Osteoblast (primary cell): ENCODE data around the gene CPA5. TPM values are rescaled to one million over a fixed set of nuclear protein-coding genes. Genes with fewer than 3 reads are reported as not detected.
A peak's percentile ranks its signal among the peaks of the same experiment; 100 is the strongest.

Source experiments
- DNase-seq: peaks from one replicate; pipeline ENCODE4 v3.0.0; 2011; ENCODE audit warnings: low spot score, mixed read lengths; ENCODE audit not compliant: insufficient read length; ENCODE audit errors: missing footprints
- H2AFZ ChIP-seq: 2 replicates; pipeline ENCODE4 v1.6.0; 2011; ENCODE audit warnings: mild to moderate bottlenecking, low read length
- H3K27ac ChIP-seq: 2 replicates; pipeline ENCODE4 v1.5.1; 2011; ENCODE audit warnings: mild to moderate bottlenecking, low read depth, low read length, moderate library complexity
- H3K27me3 ChIP-seq: 2 replicates; pipeline ENCODE4 v1.6.0; 2012; ENCODE audit warnings: mild to moderate bottlenecking, control low read depth, inconsistent platforms, low read length, moderate library complexity; ENCODE audit not compliant: insufficient read depth
- H3K36me3 ChIP-seq: 2 replicates; pipeline ENCODE4 v1.5.1; 2011; ENCODE audit warnings: mild to moderate bottlenecking, low read length, control low read depth, moderate library complexity; ENCODE audit not compliant: insufficient read depth
- H3K4me1 ChIP-seq: 2 replicates; pipeline ENCODE4 v1.5.1; 2011; ENCODE audit warnings: mild to moderate bottlenecking, low read length, control low read depth, moderate library complexity; ENCODE audit not compliant: insufficient read depth
- H3K4me2 ChIP-seq: 2 replicates; pipeline ENCODE4 v1.6.0; 2011; ENCODE audit warnings: mild to moderate bottlenecking, low read length; ENCODE audit not compliant: insufficient read depth
- H3K4me3 ChIP-seq: fragments of 200-600 bp; sonication (generic); 3 replicates; pipeline ENCODE4 v1.5.1; 2012; ENCODE audit warnings: mild to moderate bottlenecking, low read length, inconsistent platforms; ENCODE audit not compliant: insufficient read depth
- H3K79me2 ChIP-seq: 2 replicates; pipeline ENCODE4 v1.6.0; 2012; ENCODE audit warnings: mild to moderate bottlenecking, low read length, control low read depth, inconsistent platforms; ENCODE audit not compliant: insufficient read depth
- H3K9me3 ChIP-seq: 2 replicates; pipeline ENCODE4 v1.5.1; 2011; ENCODE audit warnings: low read depth, low read length, control low read depth
- H4K20me1 ChIP-seq: 2 replicates; pipeline ENCODE4 v1.6.0; 2012; ENCODE audit warnings: mild to moderate bottlenecking, low read length, control low read depth; ENCODE audit not compliant: insufficient read depth
- total RNA-seq: library from RNA; depleted of rRNA; stranded (reverse); fragments of >200 nt; gene quantifications from 2 replicates; pipeline ENCODE4 v1.2.3, GENCODE V29; 2012
- TF ChIP-seq, protein P1 (sequence below): IDR thresholded peaks from 2 replicates; pipeline ENCODE4 v1.5.1; 2011; ENCODE audit warnings: mild to moderate bottlenecking, low read depth, low read length, moderate library complexity; ENCODE audit errors: extremely low read depth

The CPA5 gene
- total RNA-seq, 1 donor, result not detected

DNA sequence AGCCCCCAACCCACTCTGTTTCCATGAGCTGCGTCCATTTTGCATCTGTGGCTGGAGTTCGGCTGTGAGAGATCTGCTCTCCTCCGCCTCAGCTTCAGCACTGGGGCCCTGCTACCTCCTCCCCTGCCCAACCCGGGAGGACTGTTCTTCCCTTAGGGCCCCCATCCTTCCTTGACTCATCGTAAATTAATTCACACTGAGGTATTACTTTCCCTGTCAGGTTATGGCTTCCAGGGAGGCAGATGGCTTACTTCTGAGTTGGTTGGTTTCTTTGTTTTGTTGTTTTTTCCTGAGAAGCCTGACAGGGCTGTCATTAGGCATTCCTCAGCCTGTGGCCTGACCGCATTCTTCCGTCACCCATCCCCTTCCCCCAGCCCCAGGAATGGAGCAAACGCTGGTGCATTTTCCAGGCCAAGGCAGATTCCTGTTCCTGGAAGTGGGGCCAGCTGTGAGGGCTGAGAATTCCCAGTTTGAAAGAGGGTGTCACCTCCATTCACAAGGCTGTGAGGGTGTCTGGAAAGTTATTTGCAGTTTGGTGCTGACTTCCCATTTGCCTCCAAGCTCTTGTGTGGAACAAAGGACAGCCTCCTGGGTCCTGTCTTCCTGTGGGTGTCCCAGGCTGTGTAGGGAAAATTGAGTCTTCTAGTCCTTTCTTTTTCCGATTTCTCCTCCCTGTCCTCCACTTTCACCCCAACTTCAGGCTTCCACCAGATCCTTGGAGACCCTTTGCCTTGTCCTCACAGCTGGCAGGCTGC is 11.7 kb downstream of the CPA5 start:
- H3K4me2 ChIP-seq, result peak overlapping the region; percentile 64
- H2AFZ ChIP-seq, result peak overlapping the region; percentile 64
- peak; percentile 94 for DNase-seq
- H3K4me1 ChIP-seq, result peaks cover 33% of the 10 kb centered on the region
- H4K20me1 ChIP-seq, result no peaks in the 10 kb centered on the region
- H3K27ac ChIP-seq, result peak overlapping the region; percentile 98
- H3K27me3 ChIP-seq, result no peaks in the 10 kb centered on the region
- H3K36me3 ChIP-seq, result no peaks in the 10 kb centered on the region
- no peaks in the 10 kb centered on the region for H3K79me2 ChIP-seq
- TF ChIP-seq, protein P1, sequence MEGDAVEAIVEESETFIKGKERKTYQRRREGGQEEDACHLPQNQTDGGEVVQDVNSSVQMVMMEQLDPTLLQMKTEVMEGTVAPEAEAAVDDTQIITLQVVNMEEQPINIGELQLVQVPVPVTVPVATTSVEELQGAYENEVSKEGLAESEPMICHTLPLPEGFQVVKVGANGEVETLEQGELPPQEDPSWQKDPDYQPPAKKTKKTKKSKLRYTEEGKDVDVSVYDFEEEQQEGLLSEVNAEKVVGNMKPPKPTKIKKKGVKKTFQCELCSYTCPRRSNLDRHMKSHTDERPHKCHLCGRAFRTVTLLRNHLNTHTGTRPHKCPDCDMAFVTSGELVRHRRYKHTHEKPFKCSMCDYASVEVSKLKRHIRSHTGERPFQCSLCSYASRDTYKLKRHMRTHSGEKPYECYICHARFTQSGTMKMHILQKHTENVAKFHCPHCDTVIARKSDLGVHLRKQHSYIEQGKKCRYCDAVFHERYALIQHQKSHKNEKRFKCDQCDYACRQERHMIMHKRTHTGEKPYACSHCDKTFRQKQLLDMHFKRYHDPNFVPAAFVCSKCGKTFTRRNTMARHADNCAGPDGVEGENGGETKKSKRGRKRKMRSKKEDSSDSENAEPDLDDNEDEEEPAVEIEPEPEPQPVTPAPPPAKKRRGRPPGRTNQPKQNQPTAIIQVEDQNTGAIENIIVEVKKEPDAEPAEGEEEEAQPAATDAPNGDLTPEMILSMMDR, result no peak
- peak overlapping the region; percentile 36 for H3K4me3 ChIP-seq
- H3K9me3 ChIP-seq, result peaks cover 6% of the 10 kb centered on the region

DNA sequence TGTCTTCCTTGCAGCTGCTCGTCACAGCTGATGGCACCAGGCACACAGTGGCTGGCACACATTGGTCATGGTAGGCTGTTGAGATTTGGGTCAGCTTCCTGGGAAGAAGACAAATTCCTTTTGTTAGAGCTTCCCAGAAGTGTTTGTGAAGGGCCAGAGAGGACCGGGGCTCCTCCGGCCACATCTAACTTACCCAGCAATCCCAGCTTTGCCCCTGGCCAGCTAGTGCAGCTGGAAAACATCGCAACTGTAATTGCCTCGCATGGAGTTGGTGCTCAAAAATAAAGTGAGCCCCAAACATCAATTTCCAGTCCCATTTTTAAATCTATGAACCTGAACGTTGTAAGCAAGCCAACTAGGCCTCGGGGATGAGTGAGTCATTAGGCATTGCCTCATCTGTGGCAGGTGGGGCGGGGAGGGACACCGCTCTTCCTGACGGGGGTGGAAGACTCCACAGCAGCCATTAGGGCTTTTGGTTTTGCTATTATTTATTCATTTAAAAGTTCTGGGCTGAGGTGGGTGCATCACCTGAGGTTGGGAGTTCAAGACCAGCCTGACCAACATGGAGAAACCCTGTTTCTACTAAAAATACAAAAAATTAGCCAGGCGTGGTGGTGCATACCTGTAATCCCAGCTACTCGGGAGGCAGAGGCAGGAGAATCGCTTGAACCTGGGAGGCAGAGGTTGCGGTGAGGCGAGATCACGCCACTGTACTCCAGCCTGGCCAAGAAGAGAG is 12.4 kb downstream of the CPA5 start:
- H3K4me1 ChIP-seq, result peaks cover 33% of the 10 kb centered on the region
- H3K27me3 ChIP-seq, result no peaks in the 10 kb centered on the region
- H3K9me3 ChIP-seq, result peaks cover 6% of the 10 kb centered on the region
- no peaks in the 10 kb centered on the region for H3K36me3 ChIP-seq
- H3K27ac ChIP-seq, result peak overlapping the region; percentile 98
- H3K4me3 ChIP-seq, result peak overlapping the region; percentile 36
- DNase-seq, result peak; percentile 62
- TF ChIP-seq, protein P1, result no peak
- peak overlapping the region; percentile 36 for H2AFZ ChIP-seq
- no peaks in the 10 kb centered on the region for H4K20me1 ChIP-seq
- H3K79me2 ChIP-seq, result no peaks in the 10 kb centered on the region
- peak overlapping the region; percentile 64 for H3K4me2 ChIP-seq

DNA sequence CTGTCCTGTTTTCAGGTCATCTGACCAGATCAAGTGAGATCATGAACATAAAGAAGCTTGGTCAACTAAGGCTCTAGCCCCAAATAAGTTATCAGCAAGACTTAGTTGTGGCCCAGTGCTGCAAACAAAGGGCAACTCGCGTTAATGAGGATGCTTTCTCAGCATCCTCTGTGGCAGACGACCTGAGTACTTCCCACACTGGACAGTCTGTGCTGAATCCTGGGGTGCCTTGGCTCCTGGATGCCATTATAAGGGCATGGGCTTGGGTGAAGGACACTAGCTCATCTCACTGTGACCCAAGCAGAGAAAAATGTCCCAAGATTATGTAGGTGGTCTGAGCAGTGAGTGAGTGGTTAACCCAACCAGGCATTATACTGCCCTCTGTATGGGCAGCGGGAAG is 13.9 kb downstream of the CPA5 start:
- no peaks in the 10 kb centered on the region for H3K27me3 ChIP-seq
- H3K4me3 ChIP-seq, result no peak overlapping the region
- H3K79me2 ChIP-seq, result no peaks in the 10 kb centered on the region
- H3K36me3 ChIP-seq, result no peaks in the 10 kb centered on the region
- peaks cover 27% of the 10 kb centered on the region for H3K4me1 ChIP-seq
- H2AFZ ChIP-seq, result no peak overlapping the region
- H3K4me2 ChIP-seq, result no peak overlapping the region
- peaks cover 6% of the 10 kb centered on the region for H3K9me3 ChIP-seq
- TF ChIP-seq, protein P1, result no peak
- DNase-seq, result no peak
- no peaks in the 10 kb centered on the region for H4K20me1 ChIP-seq
- no peak overlapping the region for H3K27ac ChIP-seq

DNA sequence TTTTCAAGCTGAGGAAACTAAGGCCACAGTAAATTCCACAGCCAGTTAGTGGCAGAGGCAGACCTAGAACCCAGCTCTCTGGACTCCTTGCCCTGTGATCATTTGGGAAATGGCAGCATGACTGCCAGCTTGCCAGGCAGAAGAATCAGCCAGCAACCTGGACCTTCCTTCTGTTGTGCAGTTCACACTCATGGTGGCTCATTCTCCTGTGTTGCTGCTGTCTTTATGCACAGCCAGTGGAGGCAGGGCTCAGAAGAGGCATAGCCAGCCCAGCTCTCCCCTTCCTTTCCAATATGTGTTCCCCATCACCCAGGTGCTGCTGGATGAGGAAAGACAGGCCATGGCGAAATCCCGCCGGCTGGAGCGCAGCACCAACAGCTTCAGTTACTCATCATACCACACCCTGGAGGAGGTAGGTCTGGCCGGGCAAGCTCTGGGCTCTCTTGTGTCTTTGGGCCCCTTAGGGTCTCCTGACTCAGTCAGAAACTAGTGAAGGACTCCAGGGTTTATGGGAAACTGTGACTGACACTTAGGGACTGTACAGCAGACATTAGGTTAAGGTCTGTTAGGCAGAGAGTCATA is 14.8 kb downstream of the CPA5 start:
- TF ChIP-seq, protein P1, result no peak
- Histone ChIP-seq H3K79me2 (no peaks in the 10 kb centered on the region), H4K20me1 (no peaks in the 10 kb centered on the region), H3K27me3 (no peaks in the 10 kb centered on the region), H3K4me3 (no peak overlapping the region), H2AFZ (no peak overlapping the region), H3K9me3 (peaks cover 6% of the 10 kb centered on the region), H3K4me1 (peaks cover 32% of the 10 kb centered on the region), H3K36me3 (no peaks in the 10 kb centered on the region), H3K4me2 (no peak overlapping the region), H3K27ac (no peak overlapping the region)
- no peak for DNase-seq
